ENCODE data around the gene TMED4. TPM values are rescaled to one million over a fixed set of nuclear protein-coding genes. Genes with fewer than 3 reads are reported as not detected.

TMED4 gene
- polyA plus RNA-seq, 3 donors = 45.7 to 76.7 (median 49.0) TPM

- Histone ChIP-seq H3K4me2 (replicated peaks; ENCODE audit: extremely low read depth, low read length, poor library complexity, severe bottlenecking) (no peak overlapping the region), H3K36me3 (replicated peaks in 1 of 2; ENCODE audit: control insufficient read depth in 1 of 2, insufficient read depth in 2 of 2, low read length in 2 of 2) (peaks cover 6 to 13% of the 10 kb centered on the region in 2 donors), H2AFZ (ENCODE audit: insufficient read depth, low read depth, low read length, poor library complexity, severe bottlenecking) (no peak overlapping the region), H3K4me3 (replicated peaks in 1 of 3; ENCODE audit: low read depth in 2 of 3, low read length in 3 of 3) (no peak overlapping the region), H3K9me3 (replicated peaks in 1 of 2; ENCODE audit: control insufficient read depth in 1 of 2, insufficient read depth in 1 of 2, low read length in 2 of 2) (no peaks in the 10 kb centered on the region), H3K27ac (ENCODE audit: low read depth in 1 of 2, low read length in 2 of 2) (no peak overlapping the region), H4K20me1 (ENCODE audit: insufficient read depth, low read length) (peaks cover 2% of the 10 kb centered on the region), H3K79me2 (ENCODE audit: insufficient read depth, low read length) (no peaks in the 10 kb centered on the region), H3K27me3 (ENCODE audit: control insufficient read depth in 2 of 2, insufficient read depth in 2 of 2, low read length in 2 of 2) (no peaks in the 10 kb centered on the region), H3K4me1 (ENCODE audit: control insufficient read depth in 1 of 2, insufficient read depth in 2 of 2, low read length in 2 of 2) (no peaks in the 10 kb centered on the region), H3K9ac (ENCODE audit: insufficient read depth, low read length, poor library complexity, severe bottlenecking) (no peak overlapping the region)
- Mint-ChIP-seq H3K27me3 (ENCODE audit: low read depth in 3 of 3) (peaks cover 1 to 10% (median 6%) of the 10 kb centered on the region in 3 donors), H3K36me3 (peaks cover 6 to 13% of the 10 kb centered on the region in 2 donors), H3K27ac (no peak overlapping the region), H3K9me3 (no peaks in the 10 kb centered on the region), H3K4me1 (no peaks in the 10 kb centered on the region), H3K4me3 (no peak overlapping the region)
- no peak for DNase-seq
- 100% methylated on average over 3 of the region's 4 CpGs for WGBS (ENCODE audit: insufficient coverage)
- TF ChIP-seq CTCF (IDR thresholded peaks at IDR 0.05) = no peak
- intact Hi-C loops (cut with micrococcal nuclease) = no loop called here
Observed at GRCh38 chr7:44559485-44559884, 22.5 kb downstream of the TMED4 start.

- no peak for DNase-seq
- Mint-ChIP-seq H3K27me3 (ENCODE audit: low read depth in 3 of 3) (peaks cover 3 to 16% (median 10%) of the 10 kb centered on the region in 3 donors), H3K27ac (no peak overlapping the region), H3K4me1 (no peaks in the 10 kb centered on the region), H3K9me3 (peaks cover 0 to 1% (median 0%) of the 10 kb centered on the region in 7 donors), H3K4me3 (no peak overlapping the region), H3K36me3 (no peaks in the 10 kb centered on the region)
- Histone ChIP-seq H3K4me3 (replicated peaks in 1 of 3; ENCODE audit: low read depth in 2 of 3, low read length in 3 of 3) (no peak overlapping the region), H4K20me1 (ENCODE audit: insufficient read depth, low read length) (no peaks in the 10 kb centered on the region), H3K36me3 (replicated peaks in 1 of 2; ENCODE audit: control insufficient read depth in 1 of 2, insufficient read depth in 2 of 2, low read length in 2 of 2) (no peaks in the 10 kb centered on the region), H3K4me1 (ENCODE audit: control insufficient read depth in 1 of 2, insufficient read depth in 2 of 2, low read length in 2 of 2) (no peaks in the 10 kb centered on the region), H3K9me3 (replicated peaks in 1 of 2; ENCODE audit: control insufficient read depth in 1 of 2, insufficient read depth in 1 of 2, low read length in 2 of 2) (no peaks in the 10 kb centered on the region), H3K27ac (ENCODE audit: low read depth in 1 of 2, low read length in 2 of 2) (no peak overlapping the region), H3K4me2 (replicated peaks; ENCODE audit: extremely low read depth, low read length, poor library complexity, severe bottlenecking) (no peak overlapping the region), H3K27me3 (ENCODE audit: control insufficient read depth in 2 of 2, insufficient read depth in 2 of 2, low read length in 2 of 2) (no peaks in the 10 kb centered on the region), H2AFZ (ENCODE audit: insufficient read depth, low read depth, low read length, poor library complexity, severe bottlenecking) (no peak overlapping the region), H3K79me2 (ENCODE audit: insufficient read depth, low read length) (no peaks in the 10 kb centered on the region), H3K9ac (ENCODE audit: insufficient read depth, low read length, poor library complexity, severe bottlenecking) (no peak overlapping the region)
- TF ChIP-seq CTCF (IDR thresholded peaks at IDR 0.05) = no peak
- intact Hi-C loops (cut with micrococcal nuclease) = no loop called here
- WGBS (ENCODE audit: insufficient coverage) = no CpG with 5 or more reads among the region's 2 CpGs
Observed at GRCh38 chr7:44557485-44557884, 24.5 kb downstream of the TMED4 start.

Data from CD14-positive monocyte (primary cell).